ENCODE results near the gene TCAIM.

The TCAIM gene

GRCh38 chr3:44414517-44415090, 76.0 kb downstream of the TCAIM start:
- TF ChIP-seq CEBPB (IDR thresholded peaks at IDR 0.05) (no peak), USF1 (IDR thresholded peaks at IDR 0.05) (no peak), YY1 (IDR thresholded peaks at IDR 0.05; ENCODE audit: low read depth) (no peak), TCF12 (IDR thresholded peaks at IDR 0.05; ENCODE audit: low read depth) (no peak), EGR1 (IDR thresholded peaks at IDR 0.05) (no peak), TAF1 (IDR thresholded peaks at IDR 0.05; ENCODE audit: low read depth) (no peak), FOXM1 (IDR thresholded peaks at IDR 0.05; ENCODE audit: borderline replicate concordance, low read depth) (no peak), ZBTB7A (IDR thresholded peaks at IDR 0.05; ENCODE audit: low read depth) (no peak), REST (IDR thresholded peaks at IDR 0.05; ENCODE audit: low read depth) (no peak)

GRCh38 chr3:44415421-44415820, 76.9 kb downstream of the TCAIM start:
- TF ChIP-seq YY1 (IDR thresholded peaks at IDR 0.05; ENCODE audit: low read depth): no peak
- no peak for TF ChIP-seq EP300 (IDR thresholded peaks at IDR 0.05; ENCODE audit: borderline replicate concordance)
- TF ChIP-seq CEBPB (IDR thresholded peaks at IDR 0.05): no peak
- TF ChIP-seq TCF12 (IDR thresholded peaks at IDR 0.05; ENCODE audit: low read depth): no peak

- TF ChIP-seq REST (IDR thresholded peaks at IDR 0.05; ENCODE audit: low read depth) (no peak), NFIC (IDR thresholded peaks at IDR 0.05) (no peak), EP300 (IDR thresholded peaks at IDR 0.05; ENCODE audit: borderline replicate concordance) (no peak), EGR1 (IDR thresholded peaks at IDR 0.05) (no peak), USF1 (IDR thresholded peaks at IDR 0.05) (no peak), CREB1 (IDR thresholded peaks at IDR 0.05; ENCODE audit: low read depth) (no peak), TAF1 (IDR thresholded peaks at IDR 0.05; ENCODE audit: low read depth) (no peak), MAX (IDR thresholded peaks at IDR 0.05) (no peak), YY1 (IDR thresholded peaks at IDR 0.05; ENCODE audit: low read depth) (no peak), FOXM1 (IDR thresholded peaks at IDR 0.05; ENCODE audit: borderline replicate concordance, low read depth) (no peak), RAD21 (IDR thresholded peaks at IDR 0.05; ENCODE audit: low read depth) (no peak), TEAD4 (IDR thresholded peaks at IDR 0.05) (no peak), ZBTB7A (IDR thresholded peaks at IDR 0.05; ENCODE audit: low read depth) (no peak), TCF12 (IDR thresholded peaks at IDR 0.05; ENCODE audit: low read depth) (no peak), CEBPB (IDR thresholded peaks at IDR 0.05) (no peak)
Measured at GRCh38 chr3:44416031-44417030, 77.8 kb downstream of the TCAIM start.

GRCh38 chr3:44418549-44418948, 80.0 kb downstream of the TCAIM start:
- TF ChIP-seq RAD21 (IDR thresholded peaks at IDR 0.05; ENCODE audit: low read depth) (no peak), FOXM1 (IDR thresholded peaks at IDR 0.05; ENCODE audit: borderline replicate concordance, low read depth) (no peak), USF1 (IDR thresholded peaks at IDR 0.05) (no peak), TCF12 (IDR thresholded peaks at IDR 0.05; ENCODE audit: low read depth) (no peak), CEBPB (IDR thresholded peaks at IDR 0.05) (no peak), MAX (IDR thresholded peaks at IDR 0.05) (no peak), EGR1 (IDR thresholded peaks at IDR 0.05) (no peak), ZBTB7A (IDR thresholded peaks at IDR 0.05; ENCODE audit: low read depth) (no peak), EP300 (IDR thresholded peaks at IDR 0.05; ENCODE audit: borderline replicate concordance) (no peak)
